OCI-LY1 (cell line): ENCODE measurements around the gene PTGES.

ENCODE experiments used
- EZH2 ChIP-seq: fragments of 200-600 bp; sonication (generic), shearing (Covaris generic); IDR thresholded peaks from 2 replicates; pipeline ENCODE4 v1.8.0; 2017; ENCODE audit warnings: borderline replicate concordance, mixed run types, mild to moderate bottlenecking, antibody characterized with exemption, low read length, moderate library complexity, mixed read lengths
- TF ChIP-seq, protein P1 (sequence below): fragments of 200-600 bp; sonication (generic), shearing (Covaris generic); IDR thresholded peaks from 2 replicates; pipeline ENCODE4 v1.5.1; 2017; ENCODE audit warnings: mild to moderate bottlenecking, antibody characterized with exemption, low read length, moderate library complexity, mixed read lengths

DNA sequence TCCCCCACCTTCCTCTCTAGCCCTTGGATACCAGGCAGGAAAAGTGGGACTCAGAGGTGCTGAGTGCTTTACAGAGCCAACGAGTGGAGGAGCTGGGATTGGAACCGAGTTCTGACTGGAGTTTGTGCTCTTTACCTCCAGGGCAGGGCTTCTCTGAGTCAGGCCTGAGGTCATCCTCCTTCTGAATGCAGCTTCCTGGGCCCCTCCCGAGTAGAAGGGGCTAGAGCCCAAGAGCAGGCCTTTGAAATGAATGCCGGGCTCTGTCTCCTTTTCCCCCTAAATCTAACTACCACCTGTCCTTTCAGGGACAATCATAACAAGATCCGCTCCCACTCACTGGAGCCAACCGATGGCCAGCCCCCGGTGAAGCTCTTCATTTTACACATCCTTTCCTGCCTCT lies 12.7 kb downstream of the PTGES start:
- TF ChIP-seq, protein P1, sequence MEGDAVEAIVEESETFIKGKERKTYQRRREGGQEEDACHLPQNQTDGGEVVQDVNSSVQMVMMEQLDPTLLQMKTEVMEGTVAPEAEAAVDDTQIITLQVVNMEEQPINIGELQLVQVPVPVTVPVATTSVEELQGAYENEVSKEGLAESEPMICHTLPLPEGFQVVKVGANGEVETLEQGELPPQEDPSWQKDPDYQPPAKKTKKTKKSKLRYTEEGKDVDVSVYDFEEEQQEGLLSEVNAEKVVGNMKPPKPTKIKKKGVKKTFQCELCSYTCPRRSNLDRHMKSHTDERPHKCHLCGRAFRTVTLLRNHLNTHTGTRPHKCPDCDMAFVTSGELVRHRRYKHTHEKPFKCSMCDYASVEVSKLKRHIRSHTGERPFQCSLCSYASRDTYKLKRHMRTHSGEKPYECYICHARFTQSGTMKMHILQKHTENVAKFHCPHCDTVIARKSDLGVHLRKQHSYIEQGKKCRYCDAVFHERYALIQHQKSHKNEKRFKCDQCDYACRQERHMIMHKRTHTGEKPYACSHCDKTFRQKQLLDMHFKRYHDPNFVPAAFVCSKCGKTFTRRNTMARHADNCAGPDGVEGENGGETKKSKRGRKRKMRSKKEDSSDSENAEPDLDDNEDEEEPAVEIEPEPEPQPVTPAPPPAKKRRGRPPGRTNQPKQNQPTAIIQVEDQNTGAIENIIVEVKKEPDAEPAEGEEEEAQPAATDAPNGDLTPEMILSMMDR: no peak
- no peak for TF ChIP-seq EZH2
